Measurements from ENCODE around the gene RANBP10.

Gene RANBP10

DNA sequence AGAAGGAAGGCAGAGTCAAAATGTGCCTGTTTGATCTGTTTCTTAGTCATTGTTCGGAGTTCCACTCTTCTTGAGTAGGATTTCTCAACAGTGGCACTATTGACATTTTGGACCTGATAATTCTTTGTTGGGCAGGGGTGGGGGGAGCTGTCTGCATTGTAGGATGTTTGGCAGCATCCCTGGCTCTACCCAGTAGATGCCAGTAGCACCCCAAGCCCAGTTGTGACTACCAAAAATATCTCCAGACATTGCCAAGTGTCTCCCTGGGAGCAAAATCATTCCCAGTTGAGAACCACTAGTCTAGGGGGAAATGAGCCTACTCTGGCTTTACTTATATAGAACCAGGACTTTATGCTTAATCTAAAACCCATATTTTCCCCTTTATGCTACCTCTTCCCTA, 86.1 kb downstream of the RANBP10 start:
- Histone ChIP-seq H3K4me3 (ENCODE audit: low read depth, low read length) (peak overlapping the region; percentile 88), H3K36me3 (peaks cover 12% of the 10 kb centered on the region), H3K9me3 (ENCODE audit: severe bottlenecking) (no peaks in the 10 kb centered on the region), H3K27ac (no peak overlapping the region), H3K27me3 (ENCODE audit: insufficient read depth, low read depth, severe bottlenecking) (no peaks in the 10 kb centered on the region)
- no peak for TF ChIP-seq CTCF (IDR thresholded peaks at IDR 0.05; ENCODE audit: low read depth, low read length)
- no peak for DNase-seq

DNA sequence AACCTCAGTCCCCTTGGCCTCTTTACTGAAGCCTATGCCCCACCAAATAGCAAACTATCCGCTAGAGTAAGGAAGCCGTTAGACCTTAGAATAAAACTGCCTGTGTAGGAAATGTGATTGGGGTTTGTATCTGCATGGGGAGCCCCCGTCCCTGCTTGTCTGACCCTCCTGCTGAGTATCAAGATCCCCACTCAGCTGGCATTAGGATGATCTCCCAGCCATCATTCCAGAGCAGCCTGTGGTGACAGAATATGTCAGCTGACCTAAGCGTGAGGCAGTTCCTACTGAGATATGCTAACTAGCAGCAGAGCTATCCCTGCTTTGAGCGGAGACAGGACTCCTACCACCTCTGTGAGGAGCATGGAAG, 86.6 kb downstream of the RANBP10 start:
- peaks cover 10% of the 10 kb centered on the region for H3K36me3 ChIP-seq
- DNase-seq: peak; percentile 44
- H3K9me3 ChIP-seq (ENCODE audit: severe bottlenecking): no peaks in the 10 kb centered on the region
- H3K27ac ChIP-seq: peak overlapping the region; percentile 77
- H3K4me3 ChIP-seq (ENCODE audit: low read depth, low read length): peak overlapping the region; percentile 88
- H3K27me3 ChIP-seq (ENCODE audit: insufficient read depth, low read depth, severe bottlenecking): no peaks in the 10 kb centered on the region
- TF ChIP-seq CTCF (IDR thresholded peaks at IDR 0.05; ENCODE audit: low read depth, low read length): no peak

- no peaks in the 10 kb centered on the region for H3K27me3 ChIP-seq (ENCODE audit: insufficient read depth, low read depth, severe bottlenecking)
These were observed 87.1 kb downstream of the RANBP10 start, which contains the start of gene GFOD2 for GRCh38 chr16:67719048-67719777. GFOD2 (minus strand) TSS chr16:67719316; CDS start chr16:67685715, 33,601 bp downstream.

DNA sequence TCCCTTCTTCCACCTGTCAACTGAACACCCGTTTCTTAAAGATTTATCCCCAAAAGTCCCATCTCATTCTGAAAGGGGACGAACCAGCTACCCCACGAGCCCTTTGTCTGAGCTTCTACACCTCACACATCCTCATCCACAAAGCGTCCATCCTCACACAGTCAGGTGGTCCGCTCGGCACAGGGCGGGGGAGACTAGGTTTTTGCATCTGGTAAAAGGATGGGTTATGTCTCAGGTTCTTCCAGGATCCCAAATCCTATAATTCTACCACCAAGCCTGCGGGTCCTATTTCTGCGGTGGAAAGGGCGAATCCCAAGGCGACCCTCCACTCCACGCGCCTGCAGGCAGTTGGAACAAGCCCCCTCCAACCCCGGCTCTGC, 87.7 kb downstream of the RANBP10 start:
- Histone ChIP-seq H3K36me3 (peaks cover 10% of the 10 kb centered on the region), H3K9me3 (ENCODE audit: severe bottlenecking) (no peaks in the 10 kb centered on the region), H3K4me3 (ENCODE audit: low read depth, low read length) (peak overlapping the region; percentile 88), H3K27ac (peak overlapping the region; percentile 77), H3K27me3 (ENCODE audit: insufficient read depth, low read depth, severe bottlenecking) (no peaks in the 10 kb centered on the region)
- no peak for DNase-seq
- TF ChIP-seq CTCF (IDR thresholded peaks at IDR 0.05; ENCODE audit: low read depth, low read length): no peak

More at GRCh38 chr16:67719048-67719777, 87.1 kb downstream of the RANBP10 start, which contains the start of gene GFOD2:
- DNase-seq: peak; percentile 97
- H3K36me3 ChIP-seq: peaks cover 10% of the 10 kb centered on the region
- peak within 1 kb of the TSS; percentile 77 for H3K27ac ChIP-seq
- peak within 1 kb of the TSS; percentile 88 for H3K4me3 ChIP-seq (ENCODE audit: low read depth, low read length)
- no peaks in the 10 kb centered on the region for H3K9me3 ChIP-seq (ENCODE audit: severe bottlenecking)
- no peak for TF ChIP-seq CTCF (IDR thresholded peaks at IDR 0.05; ENCODE audit: low read depth, low read length)

DNA sequence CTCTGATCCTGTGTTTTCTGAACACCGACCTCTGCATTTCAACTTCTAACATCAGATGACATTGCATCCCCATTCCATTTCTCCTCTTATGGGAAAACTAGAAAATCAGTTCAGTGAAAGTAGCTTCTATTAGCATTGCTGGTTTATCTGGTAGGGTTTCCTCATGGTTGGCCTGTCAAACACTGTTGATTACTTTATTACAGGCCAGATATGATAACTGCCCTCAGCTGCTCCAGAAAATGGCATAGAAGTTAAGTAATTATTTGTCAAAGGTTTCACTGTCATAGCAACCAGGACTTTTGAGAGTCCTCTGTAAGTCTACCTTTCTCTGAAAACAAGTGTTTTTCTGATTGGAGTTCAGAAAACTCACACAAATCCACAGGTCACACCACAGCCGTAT, 90.3 kb downstream of the RANBP10 start:
- Histone ChIP-seq H3K27me3 (ENCODE audit: insufficient read depth, low read depth, severe bottlenecking) (no peaks in the 10 kb centered on the region), H3K4me3 (ENCODE audit: low read depth, low read length) (no peak overlapping the region), H3K36me3 (peaks cover 10% of the 10 kb centered on the region; the same call in 1 of the 2 replicates), H3K9me3 (ENCODE audit: severe bottlenecking) (no peaks in the 10 kb centered on the region), H3K27ac (no peak overlapping the region)
- no peak for DNase-seq
- no peak for TF ChIP-seq CTCF (IDR thresholded peaks at IDR 0.05; ENCODE audit: low read depth, low read length)

DNA sequence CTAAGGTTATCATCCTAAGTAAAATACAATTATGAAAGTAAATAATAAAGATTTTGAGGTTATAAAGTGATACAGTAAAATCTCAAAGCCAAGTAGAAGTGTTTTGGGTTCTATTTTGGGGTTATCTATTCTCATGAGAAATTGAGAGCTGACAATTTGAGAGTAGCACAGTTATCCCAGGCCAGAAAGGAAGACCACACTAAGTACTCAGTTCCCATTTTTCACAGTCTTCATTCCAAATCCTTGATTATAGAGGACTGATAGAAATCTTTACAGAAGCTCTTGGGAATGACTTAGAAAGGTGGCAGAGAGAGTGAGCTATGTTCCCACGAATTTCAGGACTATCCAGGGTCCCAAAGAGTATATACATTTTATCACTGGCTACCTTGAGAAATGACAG, 91.8 kb downstream of the RANBP10 start:
- TF ChIP-seq CTCF (IDR thresholded peaks at IDR 0.05; ENCODE audit: low read depth, low read length): no peak
- Histone ChIP-seq H3K36me3 (peaks cover 10% of the 10 kb centered on the region), H3K27ac (no peak overlapping the region), H3K27me3 (ENCODE audit: insufficient read depth, low read depth, severe bottlenecking) (no peaks in the 10 kb centered on the region), H3K9me3 (ENCODE audit: severe bottlenecking) (no peaks in the 10 kb centered on the region), H3K4me3 (ENCODE audit: low read depth, low read length) (no peak overlapping the region)
- no peak for DNase-seq

All from WERI-Rb-1 (cell line).